ENCODE data around the gene ANKRD44. TPM values are rescaled to one million over a fixed set of nuclear protein-coding genes. Genes with fewer than 3 reads are reported as not detected.

ANKRD44 gene
- total RNA-seq, 2 donors from 2014 or later, result 7.0 to 7.9 TPM

GRCh38 chr2:197181491-197181890 is 129.1 kb downstream of the ANKRD44 start:
- Histone ChIP-seq H3K9ac (ENCODE audit: low read depth in 2 of 2, low read length in 2 of 2) (no peak overlapping the region), H3K27ac (no peak overlapping the region), H3K27me3 (no peaks in the 10 kb centered on the region), H3K9me3 (no peaks in the 10 kb centered on the region), H3K36me3 (no peaks in the 10 kb centered on the region), H3K4me3 (no peak overlapping the region), H3K4me1 (no peaks in the 10 kb centered on the region)
- intact Hi-C loops (cut with DNase I), result no loop called here
- no peak for TF ChIP-seq CTCF (IDR thresholded peaks at IDR 0.05)
- DNase-seq, result no peak

GRCh38 chr2:197179744-197180498 is 130.7 kb downstream of the ANKRD44 start:
- Histone ChIP-seq H3K27ac (no peak overlapping the region), H3K4me1 (no peaks in the 10 kb centered on the region), H3K27me3 (no peaks in the 10 kb centered on the region), H3K9me3 (no peaks in the 10 kb centered on the region), H3K36me3 (no peaks in the 10 kb centered on the region), H3K9ac (ENCODE audit: low read depth in 2 of 2, low read length in 2 of 2) (no peak overlapping the region), H3K4me3 (no peak overlapping the region)
- DNase-seq, result no peak
- TF ChIP-seq CTCF (IDR thresholded peaks at IDR 0.05), result no peak
- intact Hi-C loops (cut with DNase I), result no loop called here

GRCh38 chr2:197176522-197176921 is 134.1 kb downstream of the ANKRD44 start:
- Histone ChIP-seq H3K9me3 (no peaks in the 10 kb centered on the region), H3K4me1 (no peaks in the 10 kb centered on the region), H3K27ac (no peak overlapping the region), H3K27me3 (no peaks in the 10 kb centered on the region), H3K9ac (ENCODE audit: low read depth in 2 of 2, low read length in 2 of 2) (no peak overlapping the region), H3K4me3 (no peak overlapping the region), H3K36me3 (no peaks in the 10 kb centered on the region)
- DNase-seq, result no peak
- TF ChIP-seq CTCF (IDR thresholded peaks at IDR 0.05), result no peak
- intact Hi-C loops (cut with DNase I), result no loop called here

- Histone ChIP-seq H3K9me3 (no peaks in the 10 kb centered on the region), H3K27me3 (no peaks in the 10 kb centered on the region), H3K36me3 (no peaks in the 10 kb centered on the region), H3K4me1 (no peaks in the 10 kb centered on the region), H3K4me3 (no peak overlapping the region), H3K27ac (no peak overlapping the region), H3K9ac (ENCODE audit: low read depth in 2 of 2, low read length in 2 of 2) (no peak overlapping the region)
- no peak for TF ChIP-seq CTCF (IDR thresholded peaks at IDR 0.05)
- no peak for DNase-seq
- intact Hi-C loops (cut with DNase I), result no loop called here
These were observed 136.0 kb downstream of the ANKRD44 start for GRCh38 chr2:197174539-197175094.

- intact Hi-C loops (cut with DNase I), result no loop called here
- no peaks in the 10 kb centered on the region for H3K36me3 ChIP-seq
- no peak overlapping the region for H3K4me3 ChIP-seq
- no peak for TF ChIP-seq CTCF (IDR thresholded peaks at IDR 0.05)
- no peak overlapping the region for H3K27ac ChIP-seq
- no peaks in the 10 kb centered on the region for H3K27me3 ChIP-seq
- DNase-seq, result no peak
- H3K4me1 ChIP-seq, result no peaks in the 10 kb centered on the region
- H3K9me3 ChIP-seq, result no peaks in the 10 kb centered on the region
- no peak overlapping the region for H3K9ac ChIP-seq (ENCODE audit: low read depth in 2 of 2, low read length in 2 of 2)
These were observed 139.0 kb downstream of the ANKRD44 start for GRCh38 chr2:197171582-197171981.

Measured in colonic mucosa (tissue), 4 donors.